AG04450 (cell line): ENCODE measurements around the gene COL5A1. TPM values are rescaled to one million over a fixed set of nuclear protein-coding genes. Genes with fewer than 3 reads are reported as not detected.
A peak's percentile ranks its signal among the peaks of the same experiment; 100 is the strongest.

Source experiments
- CTCF ChIA-PET: fragments of 300-600, 350-600 bp; formaldehyde crosslinking; extraction: SDS; loops from one replicate; lab custom pipeline; 2022; ENCODE audit warnings: antibody characterized with exemption, inconsistent platforms; lab: Charles Lee
- POLR2A ChIA-PET: fragments of 350-600 bp; formaldehyde crosslinking; extraction: SDS; loops from one replicate; lab custom pipeline; 2021; ENCODE audit warnings: antibody characterized with exemption, inconsistent platforms; lab: Yijun Ruan, JAX
- DNase-seq: peaks from one replicate; pipeline ENCODE4 v3.0.0-alpha.2; 2011; ENCODE audit warnings: low read depth, low spot score
- H3K27ac ChIP-seq: one replicate; pipeline ENCODE4 v1.5.1; 2012; ENCODE audit warnings: low read depth, low read length, control low read depth
- H3K27me3 ChIP-seq: one replicate; pipeline ENCODE4 v1.6.0; 2012; ENCODE audit warnings: low read length; ENCODE audit not compliant: control insufficient read depth, insufficient read depth
- H3K4me3 ChIP-seq: 2 replicates; pipeline ENCODE4 v1.5.1; 2011; ENCODE audit warnings: mild to moderate bottlenecking, low read depth, low read length, control low read depth
- H3K9me3 ChIP-seq: 2 replicates; pipeline ENCODE4 v1.5.1; 2012; ENCODE audit warnings: low read length; ENCODE audit not compliant: control insufficient read depth, insufficient read depth
- CTCF ChIP-seq: IDR thresholded peaks from 2 replicates; pipeline ENCODE4 v1.5.1; 2011; ENCODE audit warnings: low read depth, low read length, control low read depth, inconsistent platforms
- polyA plus RNA-seq: library from polyadenylated mRNA; depleted of rRNA; stranded (reverse); fragments of >200 nt; gene quantifications from 2 replicates; pipeline ENCODE4 v1.2.3, GENCODE V29; 2011

The COL5A1 gene
- polyA plus RNA-seq, 1 experiment, result 73.3 TPM

- TF ChIP-seq CTCF, result no peak
- DNase-seq, result no peak
- H3K27ac ChIP-seq, result peak overlapping the region; percentile 39
- H3K4me3 ChIP-seq, result no peak overlapping the region
- ChIA-PET CTCF (interaction anchor here (0.8 kb wide), 1 partner anchor 35 kb away, joined by 4 read pairs; no protein-coding TSS in a partner anchor), POLR2A (no interaction called here)
- H3K9me3 ChIP-seq, result no peaks in the 10 kb centered on the region
- no peaks in the 10 kb centered on the region for H3K27me3 ChIP-seq
These were observed 173.1 kb downstream of the COL5A1 start for GRCh38 chr9:134814598-134815215.

GRCh38 chr9:134815435-134816214 lies 174.0 kb downstream of the COL5A1 start:
- TF ChIP-seq CTCF, result no peak
- Histone ChIP-seq H3K27me3 (no peaks in the 10 kb centered on the region), H3K4me3 (no peak overlapping the region), H3K9me3 (no peaks in the 10 kb centered on the region), H3K27ac (no peak overlapping the region)
- no peak for DNase-seq
- ChIA-PET CTCF (interaction anchor here (0.8 to 1.4 kb wide), 2 partner anchors 36 to 596 kb away, joined by 3 to 4 read pairs; no protein-coding TSS in a partner anchor), POLR2A (no interaction called here)

- ChIA-PET POLR2A (no interaction called here), CTCF (interaction anchor here (1.4 kb wide), 1 partner anchor 596 kb away, joined by 3 read pairs; no protein-coding TSS in a partner anchor)
- Histone ChIP-seq H3K27me3 (no peaks in the 10 kb centered on the region), H3K4me3 (no peak overlapping the region), H3K9me3 (no peaks in the 10 kb centered on the region), H3K27ac (no peak overlapping the region)
- no peak for DNase-seq
- TF ChIP-seq CTCF, result no peak
These were observed 174.7 kb downstream of the COL5A1 start for GRCh38 chr9:134816264-134816663.

GRCh38 chr9:134818000-134818568 lies 176.5 kb downstream of the COL5A1 start:
- peak overlapping the region; percentile 11 for H3K27ac ChIP-seq
- no peak for TF ChIP-seq CTCF
- ChIA-PET POLR2A (no interaction called here), CTCF (no interaction called here)
- H3K4me3 ChIP-seq, result no peak overlapping the region
- no peak for DNase-seq
- no peaks in the 10 kb centered on the region for H3K27me3 ChIP-seq
- no peaks in the 10 kb centered on the region for H3K9me3 ChIP-seq

GRCh38 chr9:134818591-134818990 lies 177.0 kb downstream of the COL5A1 start:
- no peak for DNase-seq
- no peaks in the 10 kb centered on the region for H3K9me3 ChIP-seq
- CTCF ChIA-PET, result no interaction called here
- H3K27me3 ChIP-seq, result no peaks in the 10 kb centered on the region
- TF ChIP-seq CTCF, result no peak
- no peak overlapping the region for H3K4me3 ChIP-seq
- H3K27ac ChIP-seq, result peak overlapping the region; percentile 11
- POLR2A ChIA-PET, result no interaction called here
